Measurements from ENCODE around the gene NFU1. TPM values are rescaled to one million over a fixed set of nuclear protein-coding genes. Genes with fewer than 3 reads are reported as not detected.

Gene NFU1
- total RNA-seq, 2 experiments from 2014 or later = 35.7 to 39.3 TPM

GRCh38 chr2:69405306-69405705 is 31.9 kb downstream of the NFU1 start:
- Mint-ChIP-seq H3K27ac (no peak overlapping the region), H3K36me3 (ENCODE audit: low read depth) (peaks cover 24% of the 10 kb centered on the region), H3K4me1 (ENCODE audit: low read depth) (peaks cover 5% of the 10 kb centered on the region), H3K9me3 (peaks cover 2% of the 10 kb centered on the region), H3K4me3 (no peak overlapping the region), H3K27me3 (ENCODE audit: low read depth) (no peaks in the 10 kb centered on the region)
- DNase-seq = no peak
- intact Hi-C loops (cut with micrococcal nuclease) = no loop called here
- CTCF ChIA-PET = interaction anchor here (0.5 to 0.6 kb wide), 2 partner anchors 12 to 454 kb away, joined by 3 read pairs; no protein-coding TSS in a partner anchor

- Mint-ChIP-seq H3K27ac (no peak overlapping the region), H3K27me3 (ENCODE audit: low read depth) (no peaks in the 10 kb centered on the region), H3K4me3 (no peak overlapping the region), H3K4me1 (ENCODE audit: low read depth) (no peaks in the 10 kb centered on the region), H3K9me3 (peaks cover 2% of the 10 kb centered on the region), H3K36me3 (ENCODE audit: low read depth) (peaks cover 19% of the 10 kb centered on the region)
- DNase-seq = no peak
- CTCF ChIA-PET = interaction anchor here (1.6 kb wide), 1 partner anchor 9 kb away, joined by 4 read pairs; no protein-coding TSS in a partner anchor
- intact Hi-C loops (cut with micrococcal nuclease) = no loop called here
Measured at GRCh38 chr2:69400121-69400520, 37.1 kb downstream of the NFU1 start.

GRCh38 chr2:69397234-69397633 is 40.0 kb downstream of the NFU1 start:
- no peaks in the 10 kb centered on the region for H3K9me3 Mint-ChIP-seq
- CTCF ChIA-PET = interaction anchor here (0.6 to 0.9 kb wide), 4 partner anchors 40 to 1063 kb away, joined by 3 to 5 read pairs (median 4); partner anchors contain the start of gene NFU1
- intact Hi-C loops (cut with micrococcal nuclease) = no loop called here
- H3K4me3 Mint-ChIP-seq = no peak overlapping the region
- H3K27ac Mint-ChIP-seq = no peak overlapping the region
- H3K27me3 Mint-ChIP-seq (ENCODE audit: low read depth) = no peaks in the 10 kb centered on the region
- no peak for DNase-seq
- peaks cover 19% of the 10 kb centered on the region for H3K36me3 Mint-ChIP-seq (ENCODE audit: low read depth)
- H3K4me1 Mint-ChIP-seq (ENCODE audit: low read depth) = no peaks in the 10 kb centered on the region

DNA sequence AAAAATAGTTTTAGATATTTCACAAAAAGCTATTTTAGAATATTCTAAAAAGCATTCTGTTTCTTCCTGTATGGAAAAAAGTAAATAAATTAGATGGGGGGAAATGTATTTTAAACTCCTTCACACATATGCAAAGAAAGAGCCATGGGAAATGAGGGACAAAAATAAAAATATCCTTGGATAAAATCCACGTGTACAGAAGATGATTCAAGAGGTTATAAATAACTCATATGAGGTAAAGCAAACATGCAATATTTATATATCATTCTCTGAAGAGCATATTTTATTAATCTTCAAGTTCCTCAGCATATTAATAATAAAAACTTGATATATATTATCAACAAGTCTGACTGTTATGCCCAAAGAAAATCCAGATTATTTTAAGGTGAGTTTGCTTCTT is 41.4 kb downstream of the NFU1 start:
- H3K27ac Mint-ChIP-seq = no peak overlapping the region
- H3K36me3 Mint-ChIP-seq (ENCODE audit: low read depth) = peaks cover 16% of the 10 kb centered on the region
- H3K4me1 Mint-ChIP-seq (ENCODE audit: low read depth) = no peaks in the 10 kb centered on the region
- H3K9me3 Mint-ChIP-seq = no peaks in the 10 kb centered on the region
- no peaks in the 10 kb centered on the region for H3K27me3 Mint-ChIP-seq (ENCODE audit: low read depth)
- intact Hi-C loops (cut with micrococcal nuclease) = no loop called here
- CTCF ChIA-PET = no interaction called here
- H3K4me3 Mint-ChIP-seq = no peak overlapping the region
- DNase-seq = no peak

- CTCF ChIA-PET = interaction anchor here (0.6 to 1.1 kb wide), 2 partner anchors 43 to 171 kb away, joined by 3 to 4 read pairs; partner anchors contain the start of gene NFU1
Measured at GRCh38 chr2:69393963-69394362, 43.3 kb downstream of the NFU1 start.

GRCh38 chr2:69390471-69390870 is 46.8 kb downstream of the NFU1 start:
- intact Hi-C loops (cut with micrococcal nuclease) = no loop called here
- H3K4me3 Mint-ChIP-seq = no peak overlapping the region
- peaks cover 19% of the 10 kb centered on the region for H3K4me1 Mint-ChIP-seq (ENCODE audit: low read depth)
- CTCF ChIA-PET = interaction anchor here (0.6 to 1.8 kb wide), 8 partner anchors 8 to 334 kb away, joined by 3 to 7 read pairs (median 3); partner anchors contain the start of gene NFU1
- no peak for DNase-seq
- H3K36me3 Mint-ChIP-seq (ENCODE audit: low read depth) = peaks cover 10% of the 10 kb centered on the region
- H3K9me3 Mint-ChIP-seq = no peaks in the 10 kb centered on the region
- H3K27me3 Mint-ChIP-seq (ENCODE audit: low read depth) = no peaks in the 10 kb centered on the region
- H3K27ac Mint-ChIP-seq = no peak overlapping the region

More at GRCh38 chr2:69393963-69394362, 43.3 kb downstream of the NFU1 start:
- intact Hi-C loops (cut with micrococcal nuclease) = no loop called here
- no peaks in the 10 kb centered on the region for H3K9me3 Mint-ChIP-seq
- H3K27me3 Mint-ChIP-seq (ENCODE audit: low read depth) = no peaks in the 10 kb centered on the region
- no peak for DNase-seq
- H3K27ac Mint-ChIP-seq = peak overlapping the region; percentile 1
- no peak overlapping the region for H3K4me3 Mint-ChIP-seq
- H3K36me3 Mint-ChIP-seq (ENCODE audit: low read depth) = peaks cover 12% of the 10 kb centered on the region
- no peaks in the 10 kb centered on the region for H3K4me1 Mint-ChIP-seq (ENCODE audit: low read depth)

- DNase-seq = no peak
- H3K27ac Mint-ChIP-seq = no peak overlapping the region
- H3K4me3 Mint-ChIP-seq = no peak overlapping the region
- CTCF ChIA-PET = interaction anchor here (0.6 to 1.8 kb wide), 7 partner anchors 9 to 335 kb away, joined by 3 to 7 read pairs (median 3); partner anchors contain the start of gene NFU1
- peaks cover 21% of the 10 kb centered on the region for H3K4me1 Mint-ChIP-seq (ENCODE audit: low read depth)
- H3K27me3 Mint-ChIP-seq (ENCODE audit: low read depth) = no peaks in the 10 kb centered on the region
- H3K36me3 Mint-ChIP-seq (ENCODE audit: low read depth) = peaks cover 10% of the 10 kb centered on the region
- intact Hi-C loops (cut with micrococcal nuclease) = no loop called here
- no peaks in the 10 kb centered on the region for H3K9me3 Mint-ChIP-seq
Measured at GRCh38 chr2:69390001-69390400, 47.2 kb downstream of the NFU1 start.

DNA sequence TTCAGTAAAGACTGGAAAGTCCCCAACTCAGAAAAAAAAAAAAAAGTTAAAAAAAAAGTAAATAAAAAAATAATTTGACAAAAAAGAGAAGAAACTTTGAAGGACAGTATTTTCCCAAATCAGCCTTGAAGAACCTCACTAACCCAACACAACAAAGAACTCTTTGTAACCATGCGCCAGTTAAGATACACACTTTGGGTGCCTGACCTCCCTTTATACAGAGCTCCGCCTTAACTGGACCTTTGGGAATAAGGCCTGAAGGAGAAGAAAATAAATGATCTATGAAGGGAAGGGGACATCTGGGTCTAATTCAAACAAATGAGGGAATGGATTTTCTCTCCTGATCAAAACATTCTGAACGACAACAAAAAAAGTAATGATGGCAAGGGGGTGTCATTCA is 48.0 kb downstream of the NFU1 start:
- CTCF ChIA-PET = interaction anchor here (0.7 to 1.8 kb wide), 2 partner anchors 336 to 357 kb away, joined by 5 to 10 read pairs; no protein-coding TSS in a partner anchor
- intact Hi-C loops (cut with micrococcal nuclease) = loop anchor here (5.0 kb wide), 2 partner anchors 118 to 253 kb away; partner anchors contain the start of gene AAK1
- H3K4me1 Mint-ChIP-seq (ENCODE audit: low read depth) = peaks cover 26% of the 10 kb centered on the region

DNA sequence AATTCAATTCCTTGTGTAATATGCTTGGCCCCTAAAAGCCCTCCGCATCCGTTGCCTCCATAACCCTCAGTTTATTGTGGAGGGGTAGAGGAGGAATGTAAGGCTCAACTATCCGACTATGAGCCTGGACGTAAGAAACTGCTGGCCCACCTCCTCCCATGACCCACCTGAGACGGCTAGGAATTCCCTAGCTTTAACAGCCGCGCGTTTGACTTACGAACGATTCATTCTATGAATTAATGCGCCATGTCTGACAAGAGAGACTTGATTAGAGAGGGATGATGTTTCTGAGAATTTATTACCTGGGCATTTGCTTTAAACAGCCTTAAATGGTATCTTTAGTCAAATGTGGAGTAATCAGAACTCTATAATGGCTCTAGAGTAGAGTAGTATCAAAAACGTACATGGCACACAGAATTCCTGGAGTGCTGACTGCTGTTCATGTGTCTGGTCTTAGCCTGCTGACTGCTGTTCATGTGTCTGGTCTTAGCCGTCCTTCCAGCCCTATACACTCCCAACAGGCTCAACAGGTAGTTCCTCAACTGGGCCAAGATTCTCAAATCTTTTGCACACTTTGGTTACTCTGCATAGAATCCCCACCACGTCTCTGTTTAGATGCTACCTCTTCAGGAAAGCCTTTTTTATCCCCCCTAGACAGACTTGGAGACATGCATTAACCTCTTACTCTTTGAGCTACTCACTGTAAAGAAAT is 49.3 kb downstream of the NFU1 start:
- Mint-ChIP-seq H3K4me1 (ENCODE audit: low read depth) (peaks cover 34% of the 10 kb centered on the region), H3K36me3 (ENCODE audit: low read depth) (no peaks in the 10 kb centered on the region), H3K27ac (peak overlapping the region; percentile 83), H3K4me3 (peak overlapping the region; percentile 93), H3K9me3 (no peaks in the 10 kb centered on the region), H3K27me3 (ENCODE audit: low read depth) (no peaks in the 10 kb centered on the region)
- intact Hi-C loops (cut with micrococcal nuclease) = loop anchor here (1.0 to 5.0 kb wide), 4 partner anchors 49 to 441 kb away; partner anchors contain the start of genes AAK1, GMCL1 and NFU1
- no peak for DNase-seq
- CTCF ChIA-PET = interaction anchor here (0.6 to 0.9 kb wide), 2 partner anchors 13 to 665 kb away, joined by 3 read pairs; no protein-coding TSS in a partner anchor

More for the DNA sequence above, 48.0 kb downstream of the NFU1 start:
- no peak for DNase-seq
- Mint-ChIP-seq H3K36me3 (ENCODE audit: low read depth) (peaks cover 3% of the 10 kb centered on the region), H3K27ac (no peak overlapping the region), H3K27me3 (ENCODE audit: low read depth) (no peaks in the 10 kb centered on the region), H3K9me3 (no peaks in the 10 kb centered on the region), H3K4me3 (no peak overlapping the region)

GRCh38 chr2:69386789-69387734 is 50.2 kb downstream of the NFU1 start, which contains the start of gene GFPT1:
Gene GFPT1, minus strand, starts transcription at chr2:69387227. Its CDS starts 156 bp downstream, at chr2:69387071.
- Mint-ChIP-seq H3K4me1 (ENCODE audit: low read depth) (peaks cover 42% of the 10 kb centered on the region), H3K27me3 (ENCODE audit: low read depth) (no peaks in the 10 kb centered on the region), H3K27ac (peak within 1 kb of the TSS; percentile 83), H3K36me3 (ENCODE audit: low read depth) (no peaks in the 10 kb centered on the region), H3K4me3 (peak within 1 kb of the TSS; percentile 93), H3K9me3 (no peaks in the 10 kb centered on the region)
- intact Hi-C loops (cut with micrococcal nuclease) = loop anchor here (1.0 to 5.0 kb wide), 4 partner anchors 50 to 442 kb away; partner anchors contain the start of genes AAK1, GMCL1 and NFU1
- DNase-seq = peak; percentile 93
- CTCF ChIA-PET = interaction anchor here (0.6 to 3.4 kb wide), 4 partner anchors 11 to 660 kb away, joined by 3 to 11 read pairs (median 5); partner anchors contain the start of gene ANXA4

GRCh38 chr2:69386360-69386759 is 50.9 kb downstream of the NFU1 start:
- Mint-ChIP-seq H3K36me3 (ENCODE audit: low read depth) (no peaks in the 10 kb centered on the region), H3K27ac (peak overlapping the region; percentile 8), H3K9me3 (no peaks in the 10 kb centered on the region), H3K27me3 (ENCODE audit: low read depth) (no peaks in the 10 kb centered on the region), H3K4me1 (ENCODE audit: low read depth) (peaks cover 48% of the 10 kb centered on the region), H3K4me3 (peak overlapping the region; percentile 93)
- no peak for DNase-seq
- CTCF ChIA-PET = interaction anchor here (0.6 to 3.4 kb wide), 5 partner anchors 10 to 659 kb away, joined by 3 to 11 read pairs (median 5); partner anchors contain the start of gene ANXA4
- intact Hi-C loops (cut with micrococcal nuclease) = loop anchor here (5.0 kb wide), 2 partner anchors 121 to 256 kb away; partner anchors contain the start of gene AAK1
